GM21786 (cell line): ENCODE measurements around the gene BCL11B.

ENCODE experiments used
- ATAC-seq: cut with Tn5 transposase; IDR thresholded peaks from one replicate; pipeline ENCODE4 v1.9.1; 2021; ENCODE audit not compliant: unreplicated experiment

The BCL11B gene

GRCh38 chr14:99141236-99141635 lies 130.8 kb downstream of the BCL11B start:
- no peak for ATAC-seq

- no peak for ATAC-seq
These were observed 132.8 kb downstream of the BCL11B start for GRCh38 chr14:99138999-99139865.

- no peak for ATAC-seq
These were observed 134.0 kb downstream of the BCL11B start for GRCh38 chr14:99137913-99138571.

- ATAC-seq = no peak
These were observed 134.8 kb downstream of the BCL11B start for GRCh38 chr14:99137001-99137700.

GRCh38 chr14:99136401-99136800 lies 135.6 kb downstream of the BCL11B start:
- no peak for ATAC-seq

GRCh38 chr14:99136047-99136400 lies 136.0 kb downstream of the BCL11B start:
- no peak for ATAC-seq

- ATAC-seq = no peak
These were observed 137.4 kb downstream of the BCL11B start for GRCh38 chr14:99134516-99135046.

GRCh38 chr14:99133636-99134515 lies 138.1 kb downstream of the BCL11B start:
- ATAC-seq = no peak

GRCh38 chr14:99132821-99133635 lies 139.0 kb downstream of the BCL11B start:
- no peak for ATAC-seq

- no peak for ATAC-seq
These were observed 140.2 kb downstream of the BCL11B start for GRCh38 chr14:99131632-99132271.

GRCh38 chr14:99129998-99130397 lies 142.0 kb downstream of the BCL11B start:
- ATAC-seq = no peak

GRCh38 chr14:99129211-99129696 lies 142.7 kb downstream of the BCL11B start:
- no peak for ATAC-seq

- ATAC-seq = no peak
These were observed 143.8 kb downstream of the BCL11B start for GRCh38 chr14:99128185-99128584.

- ATAC-seq = no peak
These were observed 144.3 kb downstream of the BCL11B start for GRCh38 chr14:99127651-99128167.

GRCh38 chr14:99125616-99126431 lies 146.2 kb downstream of the BCL11B start:
- no peak for ATAC-seq

- no peak for ATAC-seq
These were observed 146.9 kb downstream of the BCL11B start for GRCh38 chr14:99125113-99125512.

GRCh38 chr14:99124482-99125105 lies 147.4 kb downstream of the BCL11B start:
- no peak for ATAC-seq
